ENCODE data around the gene CCDC88C.

DNA sequence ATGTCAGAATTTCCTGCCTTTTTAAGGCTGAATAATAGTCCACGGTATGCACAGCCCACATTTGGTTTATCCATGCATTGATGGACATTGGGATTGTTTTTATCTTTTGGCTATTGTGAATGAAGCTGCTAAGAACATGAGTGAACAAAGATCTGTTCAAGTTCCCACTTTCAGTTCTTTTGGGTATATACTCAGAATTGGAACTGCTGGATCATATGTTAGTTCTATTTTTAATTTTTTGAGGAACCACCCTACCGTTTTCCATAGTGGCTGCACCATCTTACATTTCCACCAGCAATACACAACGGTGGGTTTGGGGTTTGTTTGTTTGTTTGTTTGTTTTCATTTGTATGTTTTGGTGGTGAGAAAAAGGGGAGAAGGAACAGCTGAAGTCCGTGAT, 179.5 kb downstream of the CCDC88C start:
- TF ChIP-seq, protein P1, sequence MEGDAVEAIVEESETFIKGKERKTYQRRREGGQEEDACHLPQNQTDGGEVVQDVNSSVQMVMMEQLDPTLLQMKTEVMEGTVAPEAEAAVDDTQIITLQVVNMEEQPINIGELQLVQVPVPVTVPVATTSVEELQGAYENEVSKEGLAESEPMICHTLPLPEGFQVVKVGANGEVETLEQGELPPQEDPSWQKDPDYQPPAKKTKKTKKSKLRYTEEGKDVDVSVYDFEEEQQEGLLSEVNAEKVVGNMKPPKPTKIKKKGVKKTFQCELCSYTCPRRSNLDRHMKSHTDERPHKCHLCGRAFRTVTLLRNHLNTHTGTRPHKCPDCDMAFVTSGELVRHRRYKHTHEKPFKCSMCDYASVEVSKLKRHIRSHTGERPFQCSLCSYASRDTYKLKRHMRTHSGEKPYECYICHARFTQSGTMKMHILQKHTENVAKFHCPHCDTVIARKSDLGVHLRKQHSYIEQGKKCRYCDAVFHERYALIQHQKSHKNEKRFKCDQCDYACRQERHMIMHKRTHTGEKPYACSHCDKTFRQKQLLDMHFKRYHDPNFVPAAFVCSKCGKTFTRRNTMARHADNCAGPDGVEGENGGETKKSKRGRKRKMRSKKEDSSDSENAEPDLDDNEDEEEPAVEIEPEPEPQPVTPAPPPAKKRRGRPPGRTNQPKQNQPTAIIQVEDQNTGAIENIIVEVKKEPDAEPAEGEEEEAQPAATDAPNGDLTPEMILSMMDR (IDR thresholded peaks at IDR 0.05): no peak
- no peak for TF ChIP-seq EP300 (IDR thresholded peaks at IDR 0.05)
